HG03159 (cell line): ENCODE measurements around the gene MCAT.
"Not testable (repeated sequence)": the region's sequence is repeated elsewhere in the genome, so short reads cannot be mapped to it uniquely, and the experiment has no call there.

Source experiments
- ATAC-seq: cut with Tn5 transposase; IDR thresholded peaks from one replicate; pipeline ENCODE4 v1.9.1; 2021; ENCODE audit warnings: mild to moderate bottlenecking, moderate library complexity; ENCODE audit not compliant: unreplicated experiment

The MCAT gene

DNA sequence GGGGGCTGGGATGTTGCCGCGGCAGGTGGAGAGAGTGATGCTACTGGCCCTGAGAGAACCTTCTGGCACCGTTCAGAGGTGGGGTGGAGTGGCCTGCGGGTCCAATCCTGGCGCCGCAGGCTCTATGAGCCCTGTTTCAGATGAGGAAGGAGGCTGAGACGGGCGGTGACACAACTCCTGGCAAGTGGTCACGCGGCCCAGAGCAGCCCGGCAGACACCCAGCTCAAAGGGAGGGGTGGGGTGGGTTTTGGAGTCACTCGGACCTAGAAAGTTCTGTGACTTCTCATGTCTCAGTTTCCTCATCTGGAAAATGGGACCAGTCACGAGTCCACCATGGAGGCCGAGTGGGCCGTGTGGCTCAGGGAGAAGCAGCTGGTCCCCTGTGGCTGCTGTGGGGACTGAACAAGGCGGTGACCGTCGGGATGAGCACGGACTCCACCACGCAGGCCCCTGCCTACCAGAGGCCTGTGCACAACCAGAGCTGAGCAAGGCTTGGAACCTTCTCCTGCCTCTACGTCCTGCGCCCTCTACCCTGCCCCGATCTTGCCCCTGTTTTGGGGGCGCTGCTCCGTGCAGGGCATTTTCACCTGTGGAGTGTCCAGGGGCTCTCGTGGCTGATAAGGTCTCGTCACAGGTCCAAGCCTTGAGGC lies 11.8 kb upstream of the MCAT start:
- no peak for ATAC-seq

DNA sequence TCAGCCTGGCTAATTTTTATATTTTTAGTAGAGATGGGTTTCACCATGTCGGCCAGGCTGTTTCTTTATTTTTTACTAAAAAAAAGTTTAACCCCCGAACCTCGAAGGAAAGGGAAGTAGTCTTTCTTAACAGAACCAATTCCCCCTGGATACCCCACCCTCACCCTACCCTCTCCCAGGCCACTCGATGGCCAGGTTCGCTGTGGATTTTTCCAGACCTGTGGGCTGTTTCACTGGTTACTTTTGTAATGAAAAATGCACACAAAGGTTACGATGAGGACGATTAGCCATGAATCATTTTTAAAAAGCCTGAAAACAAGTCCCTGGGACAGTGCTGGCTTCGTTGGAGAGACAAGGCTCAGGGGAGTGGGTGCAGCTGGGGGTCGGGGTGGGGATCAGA lies 10.7 kb upstream of the MCAT start:
- no peak for ATAC-seq

DNA sequence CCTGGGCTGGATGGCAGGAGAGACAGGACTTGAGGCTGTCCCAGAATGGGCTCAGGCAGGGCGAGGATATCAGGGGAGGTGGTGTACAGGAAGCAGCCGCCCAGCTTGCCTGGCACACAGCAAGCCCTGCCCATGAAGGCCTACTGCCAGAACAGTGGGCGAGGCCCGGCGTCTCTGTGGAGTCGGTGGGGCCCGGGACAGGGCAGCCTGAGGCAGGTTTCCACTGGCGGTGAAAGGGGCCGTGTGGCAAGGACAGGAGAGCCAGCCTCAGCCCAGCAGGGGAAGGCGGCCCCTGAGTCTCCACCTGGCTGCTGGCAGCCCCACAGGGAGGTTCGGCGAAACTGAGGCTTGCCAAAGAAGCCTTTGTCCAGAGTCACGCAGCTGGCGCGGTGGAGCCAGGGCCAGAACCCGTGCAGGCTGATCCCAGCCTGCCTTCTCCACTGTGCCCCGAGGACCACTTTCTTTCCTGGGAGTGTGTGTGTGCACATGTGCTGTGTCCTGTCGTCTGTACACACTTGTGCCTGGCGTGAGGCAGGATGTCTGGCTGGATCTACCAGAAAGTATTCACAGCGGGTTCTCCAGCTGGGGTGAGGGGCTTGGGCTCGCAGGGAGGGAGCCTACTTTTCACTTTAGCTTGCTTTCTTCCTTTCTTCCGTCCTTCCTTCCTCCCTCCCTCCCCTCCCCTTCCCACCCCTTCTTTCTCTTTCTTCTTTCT lies 9.3 kb upstream of the MCAT start:
- no peak for ATAC-seq

DNA sequence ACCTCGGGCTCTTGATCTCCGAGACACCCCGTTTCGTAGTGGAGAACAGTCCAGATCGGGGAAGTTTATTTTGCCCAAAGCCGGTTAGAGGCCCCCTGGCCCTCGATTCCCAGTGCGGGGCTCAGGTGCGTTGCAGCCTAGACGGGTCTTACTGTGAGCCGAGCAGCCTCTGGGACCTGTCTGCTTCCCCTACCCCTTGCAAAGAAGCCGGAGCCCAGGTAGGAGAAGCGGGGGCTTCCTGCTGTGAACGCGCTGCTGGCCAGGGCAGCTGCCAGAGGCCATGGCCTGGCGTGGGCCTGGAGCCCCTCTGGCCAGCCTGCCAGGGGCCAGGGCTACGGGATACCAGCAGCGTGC lies 8.8 kb upstream of the MCAT start:
- no peak for ATAC-seq

DNA sequence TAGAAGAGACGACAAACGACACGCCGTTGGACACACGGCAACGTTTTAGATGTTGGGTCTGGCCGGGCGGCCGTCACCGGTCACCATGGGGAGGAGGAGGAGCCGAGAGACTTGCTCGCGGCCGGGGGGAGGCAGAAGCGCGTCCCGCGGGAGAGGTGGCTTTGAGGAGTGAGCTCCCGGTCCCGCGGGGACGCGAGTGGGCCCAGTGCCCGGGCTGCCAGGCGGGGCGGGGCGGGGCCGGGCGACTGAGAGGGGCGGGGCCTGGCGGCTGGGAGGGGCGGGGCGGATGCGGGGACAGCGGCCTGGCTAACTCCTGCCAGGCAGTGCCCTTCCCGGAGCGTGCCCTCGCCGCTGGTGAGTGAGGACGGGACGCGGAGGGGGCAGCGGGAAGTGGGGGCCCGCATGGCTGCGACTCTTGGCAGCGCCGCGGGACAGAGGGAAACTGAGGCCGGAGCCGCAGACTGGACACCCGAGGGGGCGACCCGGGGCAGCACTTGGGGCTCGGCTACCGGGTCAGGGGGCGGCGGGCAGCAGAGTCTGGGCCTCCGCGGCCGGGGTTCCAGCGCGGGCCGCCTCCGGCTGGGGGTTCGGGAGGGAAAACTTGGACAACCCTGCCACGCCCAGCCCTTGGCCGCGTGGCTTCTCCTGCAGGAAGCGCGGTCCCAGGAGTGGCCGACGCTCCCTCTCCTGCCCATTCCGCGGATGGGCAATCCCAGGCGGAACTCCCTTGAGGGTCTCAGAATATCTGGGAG lies 8.2 kb upstream of the MCAT start, which contains the start of gene TSPO:
TSS of gene TSPO (plus strand) at position 309 of the 752 bp plus-strand sequence. CDS start 7,680 bp downstream, outside the sequence.
- no peak for ATAC-seq

DNA sequence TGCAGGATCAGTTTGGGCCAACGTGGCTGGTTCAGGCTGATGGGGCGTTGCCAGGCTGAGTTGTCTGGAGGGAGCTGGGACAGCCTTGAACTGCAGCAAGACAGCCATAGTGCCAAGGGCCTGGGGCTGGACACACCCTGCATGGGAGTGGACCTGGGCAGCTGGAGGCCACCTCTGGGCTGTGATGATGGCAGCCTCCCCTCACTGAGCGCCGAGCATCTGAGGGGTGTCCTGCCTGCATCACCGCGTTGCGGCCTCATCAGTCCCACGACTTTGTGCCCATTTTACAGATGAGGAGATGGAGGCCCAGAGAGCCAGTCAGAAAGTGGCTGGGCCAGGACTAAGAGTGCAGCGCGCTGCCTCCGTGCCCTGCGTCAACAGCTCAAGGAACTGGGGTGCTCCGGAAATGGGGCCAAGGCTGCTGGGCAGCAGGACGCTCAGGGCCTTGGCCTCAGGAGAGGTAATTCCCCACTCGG lies 7.6 kb upstream of the MCAT start:
- ATAC-seq, result no peak

DNA sequence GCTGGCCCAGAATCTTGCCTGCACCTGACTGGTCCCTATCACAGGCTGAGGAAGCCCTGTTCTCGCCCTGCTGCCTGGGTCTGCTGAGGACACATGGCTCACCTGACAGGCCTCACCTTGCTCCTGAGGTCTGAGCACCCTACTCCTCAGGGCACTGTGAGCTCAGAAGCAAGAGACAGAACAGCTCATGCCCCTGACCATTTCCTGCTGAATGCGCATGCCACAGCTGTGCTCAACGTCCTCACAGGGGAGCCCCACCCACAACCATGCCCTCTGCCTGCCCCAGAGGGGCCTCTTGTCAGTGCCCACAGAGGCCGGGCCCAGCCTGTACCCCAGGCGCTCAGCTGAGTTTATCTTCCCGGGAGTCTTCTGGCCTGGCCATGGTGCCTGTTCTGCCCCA lies 5.4 kb upstream of the MCAT start:
- ATAC-seq, result no peak

DNA sequence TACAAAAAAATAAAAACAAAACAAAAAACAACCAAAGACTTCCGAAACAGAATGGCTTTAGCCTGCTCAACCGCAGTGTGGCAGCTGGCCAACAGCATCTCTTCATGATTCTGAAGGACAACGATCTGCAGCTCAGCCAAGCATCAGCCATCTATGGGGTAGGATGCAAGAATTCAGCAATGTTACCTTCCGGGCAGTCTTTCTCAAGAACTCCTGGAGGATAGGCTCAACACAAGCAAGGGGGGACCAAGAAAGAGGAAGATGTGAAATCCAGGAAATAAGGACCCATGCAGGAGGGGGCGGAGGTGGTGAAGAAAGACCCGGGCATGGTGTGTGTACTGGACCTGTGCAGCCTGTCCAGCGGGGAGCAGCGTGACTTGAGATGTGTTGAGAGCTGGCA lies 4.6 kb upstream of the MCAT start:
- ATAC-seq, result no peak

DNA sequence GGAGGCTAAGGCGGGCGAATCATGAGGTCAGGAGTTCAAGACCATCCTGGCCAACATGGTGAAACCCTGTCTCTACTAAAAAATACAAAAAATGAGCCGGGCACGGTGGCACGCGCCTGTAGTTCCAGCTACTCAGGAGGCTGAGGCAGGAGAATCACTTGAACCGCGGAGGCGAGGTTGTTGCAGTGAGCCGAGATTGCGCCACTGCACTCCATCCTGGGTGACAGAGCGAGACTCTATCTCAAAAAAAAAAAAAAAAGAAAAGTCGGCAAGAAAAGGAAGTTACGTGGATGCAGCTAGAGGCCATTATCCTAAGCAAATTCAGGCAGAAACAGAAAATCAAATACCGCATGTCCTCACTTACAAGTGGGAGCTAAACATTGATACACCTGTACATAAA lies 3.1 kb upstream of the MCAT start:
- ATAC-seq, result not testable (repeated sequence)

DNA sequence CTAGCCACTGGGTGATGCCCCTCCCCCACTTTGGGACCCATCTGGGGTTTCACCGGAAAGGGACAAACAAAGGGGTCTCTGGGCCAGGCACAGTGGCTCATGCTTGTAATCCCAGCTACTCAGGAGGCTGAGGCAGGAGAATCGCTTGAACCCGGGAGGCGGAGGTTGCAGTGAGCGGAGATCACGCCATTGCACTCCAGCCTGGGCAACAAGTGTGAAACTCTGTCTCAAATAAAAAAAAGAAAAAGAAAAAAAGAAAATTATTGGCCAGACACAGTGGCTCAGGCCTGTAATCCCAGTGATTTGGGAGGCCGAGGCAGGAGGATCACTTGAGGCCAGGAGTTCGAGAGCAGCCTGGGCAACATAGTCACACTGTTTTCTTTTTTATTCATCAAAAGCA lies 2.2 kb upstream of the MCAT start:
- not testable (repeated sequence) for ATAC-seq

DNA sequence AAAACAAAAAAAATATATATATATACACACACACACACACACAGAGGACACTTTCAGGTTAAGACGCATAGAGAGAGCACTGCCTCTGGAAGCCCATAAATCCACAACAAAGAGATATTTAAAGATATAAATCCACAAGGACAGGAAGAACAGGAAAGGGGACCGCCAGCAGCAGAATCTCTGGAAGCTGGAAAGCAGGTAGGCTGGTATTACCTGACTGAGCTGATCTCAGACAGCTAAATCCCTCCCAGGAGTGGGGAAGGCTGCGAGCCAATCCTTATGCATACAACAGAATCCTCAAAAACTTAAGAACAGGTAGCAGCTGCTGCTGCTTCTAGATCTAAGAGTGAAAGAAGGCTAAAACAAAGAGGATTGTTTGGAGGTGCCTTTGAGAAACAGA lies 1.8 kb upstream of the MCAT start:
- no peak for ATAC-seq

DNA sequence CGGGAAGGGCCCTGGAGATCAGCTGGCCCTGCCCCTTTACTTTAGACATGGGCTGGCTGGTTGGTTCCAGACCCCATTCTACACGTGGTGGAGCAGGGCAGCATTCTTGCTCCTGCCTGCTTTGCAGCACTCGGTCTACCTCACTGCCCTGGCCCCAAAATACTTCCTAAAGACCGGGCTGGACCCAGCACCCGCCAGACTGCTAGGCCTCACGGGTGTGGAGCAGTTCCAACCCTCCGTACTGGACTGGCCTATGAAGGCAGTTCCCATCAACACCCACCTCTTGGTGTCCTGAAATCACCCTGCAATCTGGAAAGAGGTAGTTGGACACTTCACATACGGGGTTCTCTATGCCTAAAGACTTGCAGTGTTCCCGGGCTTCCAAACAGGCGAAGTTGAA lies 6.4 kb downstream of the MCAT start:
- ATAC-seq, result no peak

DNA sequence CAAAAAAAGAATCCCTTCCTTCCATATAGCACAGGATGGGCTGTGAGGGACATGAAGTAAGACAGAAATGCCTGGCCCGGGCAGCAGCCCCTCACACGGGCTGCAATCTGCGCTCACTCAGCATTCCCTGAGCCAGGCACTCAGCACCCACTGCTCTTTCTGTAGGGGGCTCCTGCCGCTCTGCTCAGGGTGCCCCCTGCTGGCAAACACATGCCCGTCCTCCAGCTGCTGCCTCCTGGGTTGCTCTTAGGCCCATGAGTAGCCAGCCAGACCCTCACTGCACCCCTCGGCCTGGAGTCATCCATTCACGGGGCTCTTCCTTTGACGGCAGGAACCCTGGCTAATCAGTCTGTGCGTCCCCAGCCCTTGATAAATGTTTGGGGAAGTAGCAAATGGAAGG lies 6.9 kb downstream of the MCAT start:
- no peak for ATAC-seq

DNA sequence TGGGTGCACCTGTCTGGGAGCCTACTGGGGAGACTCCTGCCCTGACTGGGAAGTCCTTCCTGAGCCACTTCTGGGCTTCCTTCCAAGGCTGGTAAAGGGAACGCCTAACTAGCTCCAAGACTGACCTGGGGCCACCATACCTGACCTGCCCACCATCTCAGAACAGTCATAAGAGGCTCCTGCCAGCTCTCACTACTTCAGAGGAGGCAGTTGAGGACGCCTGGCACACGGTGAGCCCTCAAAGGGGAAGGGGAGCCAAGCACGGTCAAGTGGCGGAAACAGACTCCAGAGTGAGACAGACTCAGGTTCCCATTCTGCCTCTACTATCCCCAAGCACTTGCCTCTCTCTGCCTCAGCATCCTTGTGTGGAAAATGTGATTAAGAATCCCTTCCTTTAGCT lies 7.6 kb downstream of the MCAT start:
- no peak for ATAC-seq

DNA sequence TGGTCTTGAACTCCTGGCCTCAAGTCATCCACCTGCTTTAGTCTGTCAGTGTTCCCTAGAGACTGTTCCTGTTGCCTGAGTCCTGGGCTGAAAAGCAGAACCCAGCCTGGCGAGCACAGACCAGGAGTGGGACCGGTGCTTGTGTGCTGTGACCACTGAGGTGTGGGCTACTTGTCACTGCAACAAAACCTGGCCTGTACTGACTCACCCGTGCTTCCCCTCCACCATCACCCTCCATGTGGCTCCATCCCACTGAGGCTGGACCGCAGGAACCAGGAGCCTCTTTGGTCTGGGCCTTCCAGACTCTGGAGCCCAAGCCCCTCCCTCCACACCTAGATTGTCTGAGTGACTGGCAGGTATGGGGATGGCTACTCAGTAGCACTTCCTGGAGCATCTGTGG lies 8.6 kb downstream of the MCAT start:
- no peak for ATAC-seq

DNA sequence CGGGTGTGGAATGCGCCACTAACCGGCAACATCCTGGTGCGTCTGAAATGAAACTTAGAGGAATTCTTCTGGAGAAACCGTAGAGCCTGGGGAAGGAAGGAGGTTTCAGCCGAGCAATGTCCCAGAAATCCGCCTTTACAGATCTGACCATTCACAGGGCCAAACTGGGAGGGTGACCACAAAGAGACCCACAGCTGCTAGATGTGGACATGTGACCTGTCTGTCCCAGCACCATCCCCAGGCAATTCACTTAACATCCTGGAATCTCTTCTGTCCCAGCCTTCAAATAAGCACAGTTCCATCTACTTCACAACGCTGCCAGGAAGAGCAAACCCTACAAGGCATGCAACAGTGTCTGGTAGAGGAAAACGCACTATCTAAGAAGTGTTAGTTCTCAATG lies 9.8 kb downstream of the MCAT start:
- no peak for ATAC-seq

DNA sequence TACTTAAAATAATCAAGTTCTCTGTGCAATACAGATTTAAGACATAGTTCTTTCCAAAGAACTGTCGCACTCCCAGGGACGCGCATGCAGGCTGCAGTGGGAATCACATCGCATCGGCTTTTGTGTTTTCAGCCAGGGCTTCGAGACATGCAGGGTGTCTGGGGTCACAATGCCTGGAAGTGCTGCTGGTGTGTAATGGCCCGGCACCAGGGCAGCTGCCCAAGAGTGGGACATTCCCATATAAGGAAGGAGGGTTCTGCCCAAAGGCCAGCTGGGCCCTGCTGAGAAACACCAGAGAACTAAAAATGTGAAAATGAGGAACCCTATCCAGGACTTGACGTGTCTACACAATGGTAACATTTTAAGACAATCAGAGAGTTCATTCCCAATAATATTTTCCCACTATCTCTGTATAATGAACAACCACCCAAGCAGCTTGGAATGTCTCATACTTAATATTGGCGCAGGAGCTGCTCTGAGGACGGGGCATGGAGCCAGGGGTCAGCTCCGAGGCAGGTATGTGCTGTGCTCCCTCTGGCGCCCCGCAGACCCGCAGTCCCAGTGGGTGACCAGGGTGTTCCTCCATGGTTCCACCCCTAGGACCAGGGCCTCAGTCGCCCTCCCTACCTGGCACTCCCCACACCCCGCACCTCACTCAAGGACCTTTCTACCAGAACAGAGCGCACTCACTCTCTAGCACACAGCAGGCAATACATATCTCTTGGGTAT lies 11.3 kb downstream of the MCAT start:
- no peak for ATAC-seq

DNA sequence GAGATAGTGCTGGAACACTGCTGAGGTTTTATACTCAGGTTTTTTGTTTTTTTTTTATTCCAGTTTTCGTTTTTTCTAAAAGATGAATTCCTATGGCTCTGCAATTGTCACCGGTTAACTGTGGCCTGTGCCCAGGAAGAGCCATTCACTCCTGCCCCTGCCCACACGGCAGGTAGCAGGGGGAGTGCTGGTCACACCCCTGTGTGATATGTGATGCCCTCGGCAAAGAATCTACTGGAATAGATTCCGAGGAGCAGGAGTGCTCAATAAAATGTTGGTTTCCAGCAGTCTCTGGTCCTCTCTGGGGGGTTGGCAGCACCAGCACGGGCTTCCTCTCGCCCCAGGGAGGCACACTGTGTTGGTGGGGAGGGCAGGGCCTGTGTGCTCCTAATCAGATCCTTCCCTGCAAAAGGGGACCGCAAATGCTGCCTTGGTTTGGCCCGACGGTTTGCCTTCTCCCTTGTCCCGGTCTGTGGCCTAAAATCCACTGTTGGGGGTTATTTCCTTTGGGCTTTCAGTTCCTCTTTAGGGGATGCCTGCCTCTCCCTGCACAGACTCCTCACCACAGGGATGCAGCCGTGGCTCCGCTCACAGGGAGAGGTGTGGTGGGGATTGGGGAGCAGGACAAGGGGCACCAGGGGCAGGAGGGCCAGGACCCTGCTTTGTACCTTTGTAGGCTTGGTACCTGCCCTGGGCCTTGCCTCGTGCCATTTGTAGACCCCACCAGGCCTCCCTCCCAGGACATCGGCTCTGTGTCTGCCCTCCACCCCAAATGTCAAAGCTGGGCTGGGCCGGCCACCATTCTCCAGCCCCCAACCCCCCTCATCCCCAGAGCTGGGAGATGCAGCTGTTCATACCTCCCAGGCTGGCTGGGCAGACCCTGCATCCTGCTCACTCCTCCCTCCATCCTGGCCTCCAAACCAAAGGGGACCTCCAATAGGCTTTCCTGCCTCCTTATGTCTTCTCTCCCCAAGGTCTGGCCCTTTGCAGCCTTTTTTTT lies 13.5 kb downstream of the MCAT start:
- ATAC-seq, result no peak

DNA sequence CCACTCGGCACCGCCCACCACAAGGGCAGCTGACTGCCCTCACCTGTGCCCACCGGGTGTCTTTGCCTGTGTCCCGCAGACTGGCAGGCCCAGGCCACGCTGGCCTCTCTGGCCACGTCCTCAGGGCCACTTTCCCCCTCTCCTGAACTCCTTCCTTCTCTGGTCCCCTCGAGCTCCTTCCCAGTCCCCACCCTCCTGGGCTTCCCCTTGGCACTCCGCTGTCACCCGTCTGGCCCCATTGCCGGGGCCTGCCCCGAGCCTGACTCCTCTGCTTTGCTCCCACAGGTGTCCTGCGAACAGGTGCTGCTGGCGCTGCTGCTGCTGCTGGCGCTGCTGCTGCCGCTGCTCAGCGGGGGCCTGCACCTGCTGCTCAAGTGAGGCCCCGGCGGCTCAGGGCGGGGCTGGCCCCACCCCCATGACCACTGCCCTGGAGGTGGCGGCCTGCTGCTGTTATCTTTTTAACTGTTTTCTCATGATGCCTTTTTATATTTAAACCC lies 14.2 kb downstream of the MCAT start:
- ATAC-seq, result no peak

DNA sequence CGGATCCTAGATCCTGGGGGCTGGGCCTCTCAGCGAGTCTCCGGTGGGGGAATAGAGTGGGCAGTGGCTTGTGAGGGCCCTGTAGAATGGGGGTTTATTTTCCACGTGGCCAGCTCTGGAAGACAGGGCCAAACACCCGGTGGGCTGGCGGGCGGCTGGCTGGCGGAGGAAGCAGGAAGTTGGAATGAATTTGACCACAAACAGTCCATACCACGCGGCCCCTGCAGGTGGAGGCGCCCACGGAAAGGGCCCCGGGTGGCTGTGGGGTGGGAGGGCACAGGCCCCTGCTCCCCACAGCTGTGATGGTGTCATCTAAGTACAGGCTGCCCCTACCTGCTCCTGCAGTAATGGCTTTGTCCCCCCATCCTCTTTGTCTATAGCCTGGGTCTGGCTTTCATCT lies 15.1 kb downstream of the MCAT start:
- no peak for ATAC-seq
